OCI-LY1 (cell line): Measurements from ENCODE around the gene GALNT18.

Experiments used
- CTCF ChIP-seq: fragments of 200-600 bp; sonication (generic), shearing (Covaris generic); IDR thresholded peaks from 2 replicates; pipeline ENCODE4 v1.5.1; 2017; ENCODE audit warnings: mild to moderate bottlenecking, antibody characterized with exemption, low read length, moderate library complexity, mixed read lengths
- EZH2 ChIP-seq: fragments of 200-600 bp; sonication (generic), shearing (Covaris generic); IDR thresholded peaks from 2 replicates; pipeline ENCODE4 v1.8.0; 2017; ENCODE audit warnings: borderline replicate concordance, mixed run types, mild to moderate bottlenecking, antibody characterized with exemption, low read length, moderate library complexity, mixed read lengths

- TF ChIP-seq CTCF (no peak), EZH2 (no peak)
These were observed 42.5 kb downstream of the GALNT18 start for GRCh38 chr11:11579012-11579988.
